ACHN (cell line): Measurements from ENCODE around the gene GABRR3.

Experiments used
- DNase-seq: peaks from one replicate; pipeline ENCODE4 v3.0.0-alpha.2; 2015
- in situ Hi-C: cut with HindIII; loops from 2 replicates; pipeline ENCODE4 v1.10.0; 2017; ENCODE audit warnings: low sequenced_read_pairs, low pct_ligation_motif_present, low pct_unique_long_range_greater_than_20kb

Gene GABRR3

DNA sequence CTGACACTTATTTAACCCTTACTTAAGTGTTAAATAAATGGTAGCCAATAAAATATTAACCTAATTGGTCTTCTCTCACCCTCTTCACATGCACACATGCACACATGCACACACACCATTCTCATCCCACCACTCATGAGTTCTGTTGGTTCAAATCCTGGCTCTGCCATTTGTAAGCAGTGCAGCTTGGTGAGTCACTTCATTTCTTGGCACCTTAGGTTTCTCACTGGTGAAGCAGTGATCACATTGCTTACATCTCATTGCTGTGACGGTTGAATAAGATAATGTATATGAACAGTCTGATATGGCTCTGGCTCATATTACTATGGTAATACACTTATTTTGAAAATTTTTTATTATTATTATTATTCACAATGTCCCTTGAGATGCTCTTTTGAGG is 96.7 kb downstream of the GABRR3 start:
- in situ Hi-C loops: no loop called here
- no peak for DNase-seq

DNA sequence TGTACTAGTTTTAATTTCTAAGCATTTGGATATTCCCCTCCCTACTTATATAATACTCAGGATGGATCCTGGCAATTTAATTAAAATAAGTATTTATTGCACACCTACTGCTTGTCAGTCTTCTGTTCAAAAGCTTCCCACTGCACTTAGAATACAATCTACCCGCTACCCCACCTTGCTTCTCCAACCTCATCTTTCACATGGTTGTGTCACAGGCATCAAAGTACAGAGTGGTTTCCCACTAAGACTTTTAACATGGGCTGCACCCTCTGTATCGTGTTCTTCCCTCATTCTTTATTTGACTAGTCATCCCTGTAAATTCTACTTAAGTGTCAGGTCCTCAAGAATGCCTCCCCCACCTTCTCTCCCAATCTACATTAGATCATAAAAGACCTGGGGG is 97.9 kb downstream of the GABRR3 start:
- in situ Hi-C loops: no loop called here
- no peak for DNase-seq

DNA sequence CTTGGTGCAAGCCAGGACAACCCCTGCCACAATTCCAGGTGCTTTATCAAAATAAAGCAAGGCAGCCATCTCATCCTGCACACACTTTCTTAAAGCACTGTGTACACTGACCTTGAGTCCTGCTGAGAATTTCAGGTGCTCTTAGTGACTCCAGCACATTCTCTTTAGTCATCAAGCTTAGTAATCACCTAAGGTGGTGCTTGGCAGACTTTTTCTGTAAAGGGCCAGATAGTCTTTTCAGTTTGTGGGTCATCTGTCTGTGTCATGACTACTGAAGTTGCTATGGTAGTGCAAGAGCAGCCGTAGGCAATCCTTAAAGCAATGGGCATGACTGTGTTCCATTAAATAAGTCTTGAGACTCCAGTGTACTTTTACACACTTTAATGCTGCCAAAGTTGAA is 99.3 kb downstream of the GABRR3 start:
- DNase-seq: no peak
- in situ Hi-C loops: no loop called here
